Activated CD4-positive, CD25-positive, alpha-beta regulatory T cell treated with anti-CD3 and anti-CD28 coated beads, Interleukin-2, amount 50 U/mL, for 24 hours (primary cell): ENCODE measurements around the gene LRRC17.

Experiments
- ATAC-seq, 2 donors: fragments of 150-1000 bp; cut with Tn5 transposase; one replicate each; pipeline ENCODE4 v1.10.0; 2021; ENCODE audit warnings: mild to moderate bottlenecking in 1 of 2, moderate library complexity in 1 of 2

The LRRC17 gene

DNA sequence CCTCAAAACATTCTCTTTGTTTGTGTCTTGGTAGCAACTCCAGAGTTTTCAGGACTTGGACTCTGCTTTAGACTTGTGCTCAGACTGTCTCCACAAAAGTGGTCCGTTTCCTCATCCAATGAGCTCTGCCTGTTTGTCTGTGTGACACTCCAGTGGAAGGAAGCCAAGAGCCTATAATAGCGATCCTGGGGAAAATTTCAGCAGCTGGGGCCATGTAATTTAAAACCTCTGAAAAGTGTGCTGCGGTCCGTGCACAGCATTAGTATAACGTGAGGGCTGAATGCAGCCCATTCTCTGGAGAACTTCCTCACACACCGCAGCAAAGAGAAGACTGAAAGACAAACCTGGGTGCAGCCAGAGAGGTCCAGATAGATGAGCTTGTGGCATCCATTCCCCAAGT lies at the start of gene LRRC17:
TSS of gene LRRC17 (plus strand) at position 259 of the 400 bp plus-strand sequence. CDS start 20,914 bp downstream, outside the sequence.
- ATAC-seq: no peak

DNA sequence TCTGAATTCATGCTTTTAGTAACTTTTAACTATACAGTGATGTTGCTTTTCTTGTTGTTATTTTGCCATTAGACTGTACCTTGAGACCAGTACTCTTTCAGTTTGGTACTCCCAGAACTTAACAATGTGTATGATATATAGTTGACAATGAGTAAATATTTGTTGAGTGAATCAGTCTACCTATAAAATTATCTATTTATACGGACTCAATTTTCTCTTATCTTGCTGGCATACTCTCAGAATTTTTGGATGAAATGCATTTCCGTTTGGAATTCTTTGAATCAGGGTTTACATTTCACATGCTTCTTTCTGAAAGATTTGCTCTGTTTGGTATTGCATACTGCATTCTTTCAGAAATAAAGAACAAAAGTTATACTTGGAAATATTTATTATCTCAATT lies 47.8 kb upstream of the LRRC17 start:
- no peak for ATAC-seq

GRCh38 chr7:102866535-102867215 lies 46.1 kb upstream of the LRRC17 start:
- ATAC-seq: no peak

GRCh38 chr7:102869195-102869594 lies 43.6 kb upstream of the LRRC17 start:
- ATAC-seq: no peak

GRCh38 chr7:102872460-102872859 lies 40.3 kb upstream of the LRRC17 start:
- peak in 1 of 2 donors; percentile 6 for ATAC-seq

- ATAC-seq: peak in 1 of 2 donors; percentile 11
These were observed 39.2 kb upstream of the LRRC17 start for GRCh38 chr7:102873470-102874165.

DNA sequence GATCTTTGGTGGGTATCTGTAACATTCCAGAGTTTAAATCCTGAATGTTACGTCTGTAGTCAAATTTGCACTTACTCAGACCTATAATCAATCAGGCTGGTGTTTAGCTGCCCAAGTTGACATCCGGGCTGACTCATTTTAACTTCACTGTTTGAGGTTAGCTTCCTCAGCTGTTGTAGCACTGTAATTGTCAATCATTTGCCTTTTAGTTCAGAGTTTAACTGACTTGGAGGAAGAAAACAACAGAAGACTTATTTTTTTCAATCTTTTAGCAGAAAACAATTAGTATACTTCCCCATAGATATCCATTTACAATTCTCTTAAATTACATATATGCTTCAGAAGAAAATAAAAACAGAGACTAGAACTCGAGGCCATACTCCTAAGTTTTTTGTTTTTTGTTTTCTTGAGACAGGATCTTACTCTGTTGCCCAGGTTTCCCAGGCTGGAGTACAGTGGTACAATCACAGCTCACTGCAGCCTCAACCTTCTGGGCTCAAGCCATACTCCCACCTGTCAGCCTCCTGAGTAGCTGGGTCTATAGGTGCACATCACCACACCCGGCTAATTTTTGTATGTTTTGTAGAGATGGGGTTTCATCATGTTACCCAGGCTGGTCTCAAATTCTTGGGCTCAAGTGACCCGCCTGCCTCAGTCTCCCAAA lies 38.5 kb upstream of the LRRC17 start:
- ATAC-seq: peak; percentile 79 to 82

- ATAC-seq: no peak
These were observed 37.8 kb upstream of the LRRC17 start for GRCh38 chr7:102874966-102875365.

DNA sequence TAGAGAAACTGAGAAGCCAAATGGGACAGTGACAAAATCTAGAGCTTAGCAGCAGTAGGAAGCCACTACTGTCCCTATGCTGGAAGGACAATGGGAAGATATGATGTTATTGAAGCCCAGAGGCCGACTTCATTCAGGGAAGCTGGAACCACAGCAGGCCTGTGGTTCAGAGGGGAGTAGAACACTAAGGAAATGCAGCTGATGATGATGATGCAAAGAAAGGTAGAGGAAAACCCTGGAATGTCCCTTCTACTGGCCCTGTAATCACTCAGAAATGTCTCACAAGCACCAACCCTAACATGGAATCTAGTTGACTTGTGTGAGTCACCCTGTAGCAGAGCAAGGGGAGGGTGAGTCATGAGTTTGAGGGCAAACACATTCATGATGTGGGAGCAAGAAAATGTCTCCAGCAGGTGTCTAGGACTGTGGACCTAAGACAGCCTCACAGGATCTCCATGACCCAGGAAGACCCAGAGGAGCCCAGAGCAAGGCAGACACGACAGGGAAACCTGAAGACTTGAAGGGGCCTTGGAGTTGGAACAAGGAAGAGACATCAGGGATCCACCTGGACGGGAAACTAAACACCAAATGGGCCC lies 37.0 kb upstream of the LRRC17 start:
- peak; percentile 87 to 90 for ATAC-seq

DNA sequence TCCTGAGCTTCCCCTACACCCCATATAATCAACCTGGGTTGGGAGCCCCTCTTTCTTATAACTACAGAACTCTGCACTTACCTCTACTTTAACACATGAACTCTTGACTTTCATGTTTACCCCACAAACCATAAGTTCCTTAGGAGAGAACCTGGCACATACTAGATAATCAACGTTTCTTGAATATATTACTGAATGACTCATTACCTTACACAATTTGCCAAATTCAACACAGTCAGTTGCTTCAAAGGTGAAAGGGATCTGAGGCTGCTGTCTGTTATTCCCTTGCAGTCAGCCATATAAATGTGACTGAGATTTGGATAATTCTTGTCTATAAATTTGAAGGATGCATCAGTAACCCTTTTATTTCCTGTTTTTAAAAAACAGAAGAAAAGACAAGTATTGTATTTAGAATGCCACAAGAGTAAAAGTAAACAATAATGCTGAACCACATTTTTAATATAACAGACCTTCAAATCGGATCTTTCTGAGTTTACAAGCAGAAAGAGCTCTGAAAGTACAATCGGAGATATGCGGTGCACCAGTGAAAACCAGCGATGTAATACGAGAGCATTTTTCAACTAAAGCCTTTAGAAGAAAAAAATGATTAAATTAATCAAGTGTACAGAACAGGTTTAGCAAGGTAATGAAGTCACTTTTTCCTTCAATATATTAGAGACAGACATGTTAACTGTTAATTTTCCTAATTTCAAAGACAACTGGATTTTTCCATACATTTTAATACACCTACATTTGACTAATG lies 29.5 kb upstream of the LRRC17 start:
- peak in 1 of 2 donors; percentile 24 for ATAC-seq

- ATAC-seq: no peak
These were observed 24.1 kb upstream of the LRRC17 start for GRCh38 chr7:102888561-102889233.

DNA sequence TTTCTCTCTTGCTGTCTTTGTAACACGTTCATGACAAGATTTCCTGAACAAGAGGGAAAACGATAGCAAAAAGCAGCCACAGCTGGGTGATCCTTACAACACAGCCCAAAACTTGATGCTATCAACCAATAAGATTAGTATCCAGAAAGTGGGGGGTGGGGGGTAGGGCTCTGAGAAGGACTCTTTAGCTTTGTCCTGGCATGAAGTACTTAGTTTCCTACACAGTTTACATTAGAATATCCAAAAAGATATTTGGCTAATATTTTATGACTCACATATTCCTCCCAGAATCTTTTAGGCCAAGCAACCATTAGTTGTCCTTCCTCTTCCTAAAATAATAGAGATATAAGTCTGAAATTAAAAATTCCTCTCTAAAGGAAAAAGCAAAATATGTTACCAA lies 22.9 kb upstream of the LRRC17 start:
- no peak for ATAC-seq

DNA sequence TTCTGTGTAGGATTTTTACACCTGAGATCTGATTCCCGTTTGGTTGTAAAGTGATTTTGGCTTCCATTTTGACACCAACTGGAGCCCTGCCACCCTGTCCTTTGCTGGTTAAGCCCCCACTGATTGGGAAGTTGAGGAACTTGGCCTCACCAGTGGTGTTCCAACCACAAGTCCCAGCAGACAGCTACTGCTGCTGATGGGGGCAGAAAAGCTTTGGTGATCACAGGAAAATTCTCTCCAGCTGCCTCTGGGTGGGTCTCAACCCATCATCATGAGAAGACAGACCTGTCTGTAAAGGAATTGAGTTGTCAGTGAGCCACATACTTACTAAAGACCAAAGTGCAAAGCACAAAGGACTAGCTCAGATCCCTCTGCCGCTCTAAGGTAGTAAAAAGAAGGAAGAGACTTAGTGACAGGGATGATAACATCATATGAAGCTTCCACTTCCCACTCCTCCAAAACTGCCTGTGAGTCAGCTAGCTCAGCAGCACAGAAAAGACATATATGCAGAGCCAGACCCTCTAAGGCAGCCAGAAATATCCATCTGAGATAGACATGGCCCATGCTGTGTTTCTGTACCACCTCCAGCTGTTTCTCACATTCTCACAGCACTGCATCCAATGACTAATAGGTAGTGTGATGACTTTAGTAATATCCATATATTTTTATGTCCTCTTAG lies 22.4 kb upstream of the LRRC17 start:
- no peak for ATAC-seq

GRCh38 chr7:102890971-102891692 lies 21.7 kb upstream of the LRRC17 start:
- no peak for ATAC-seq

DNA sequence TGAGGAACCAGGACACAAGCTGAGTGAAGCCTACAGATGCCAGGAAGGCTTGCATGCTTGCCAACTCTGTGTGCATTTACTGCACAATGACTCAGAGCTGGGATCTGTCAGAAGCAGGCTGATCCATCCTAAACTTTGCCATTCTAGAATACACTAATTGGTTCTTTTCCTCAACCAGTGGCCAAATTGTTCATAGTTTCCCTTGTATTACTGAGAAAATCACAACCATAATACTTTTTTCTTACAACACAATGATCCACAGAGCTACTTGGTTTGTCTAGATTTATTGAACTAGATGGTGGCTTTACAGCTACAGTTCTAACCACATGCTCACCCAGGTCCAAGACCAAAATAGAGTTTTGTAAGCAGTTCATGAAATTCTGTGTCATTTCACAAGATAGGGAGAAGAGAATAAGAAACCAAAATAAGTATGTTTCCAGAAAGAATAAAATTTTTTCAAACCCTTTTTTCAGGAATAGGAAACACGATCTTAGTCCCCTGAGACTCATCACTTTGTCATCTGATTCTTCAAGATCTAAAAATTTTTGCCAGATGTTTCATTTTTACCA lies 21.0 kb upstream of the LRRC17 start:
- no peak for ATAC-seq

GRCh38 chr7:102892631-102893278 lies 20.0 kb upstream of the LRRC17 start:
- no peak for ATAC-seq

- no peak for ATAC-seq
These were observed 17.2 kb upstream of the LRRC17 start for GRCh38 chr7:102895602-102896001.

- no peak for ATAC-seq
These were observed 16.2 kb upstream of the LRRC17 start for GRCh38 chr7:102896585-102896984.

DNA sequence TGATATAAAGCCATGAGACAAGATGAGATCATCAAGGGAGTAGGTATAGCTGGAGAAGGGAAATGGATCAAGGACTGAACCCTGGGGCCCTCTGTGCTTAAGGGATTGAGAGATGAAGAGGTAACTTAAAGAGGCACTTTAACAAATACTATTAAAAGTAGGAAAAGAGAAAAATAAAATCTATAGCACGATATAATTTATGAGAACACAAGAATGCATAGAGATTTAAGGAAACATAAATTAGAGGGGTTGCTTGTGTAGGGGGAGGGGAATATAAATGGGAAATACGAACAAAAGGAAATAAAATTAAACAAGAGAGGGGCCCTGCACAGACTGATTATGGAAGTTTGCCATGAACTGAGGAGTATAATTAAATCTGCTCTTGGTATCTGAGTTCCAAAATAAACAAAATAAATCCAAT lies 15.6 kb upstream of the LRRC17 start:
- no peak for ATAC-seq
